ENCODE data around the gene SALL1. TPM values are rescaled to one million over a fixed set of nuclear protein-coding genes. Genes with fewer than 3 reads are reported as not detected.

Gene SALL1
- not detected in 2 replicates for total RNA-seq

DNA sequence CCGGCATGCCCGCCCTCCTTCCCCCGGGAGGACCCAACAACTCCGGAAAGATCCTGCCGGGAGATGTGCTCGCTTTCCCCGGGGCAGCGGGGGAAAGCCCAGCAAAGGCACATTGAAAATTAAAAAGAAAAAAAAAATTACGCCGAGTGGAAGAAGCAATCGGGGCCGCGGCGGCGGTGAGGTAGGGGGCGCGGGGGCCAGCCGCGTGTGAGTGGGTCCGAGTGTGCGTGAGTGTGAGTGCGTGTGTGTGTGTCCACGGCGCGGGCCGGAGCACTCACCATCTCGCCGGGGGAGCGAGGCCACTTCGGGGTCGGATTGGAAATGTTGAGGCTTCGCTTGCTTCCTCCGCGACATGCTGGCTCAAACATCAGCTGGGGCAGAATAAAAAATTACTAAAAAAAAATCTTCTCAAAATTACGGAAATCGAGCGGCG lies at the start of gene SALL1:
Gene SALL1, minus strand, starts transcription at position 383 of the 433 bp plus-strand sequence. Its CDS starts 29 bp downstream, at position 354.

